Liver (tissue), 3 donors: ENCODE results near the gene SLC35G4.

Experiments used
- ATF3 ChIP-seq: IDR thresholded peaks from 2 replicates; pipeline ENCODE4 v1.6.1; 2016; ENCODE audit warnings: antibody characterized with exemption
- CTCF ChIP-seq: fragments of 150-350 bp; IDR thresholded peaks from 2 replicates; pipeline ENCODE4 v1.5.1; 2017; ENCODE audit warnings: improper control_type of control experiment, low read depth, low read length; ENCODE audit not compliant: missing input control
- EGR1 ChIP-seq, 2 donors: IDR thresholded peaks; 2 replicates each; pipeline ENCODE4 v1.6.1; 2016 to 2018; ENCODE audit warnings: antibody characterized with exemption in 2 of 2, low read depth in 2 of 2
- FOXA2 ChIP-seq: IDR thresholded peaks from 2 replicates; pipeline ENCODE4 v1.6.1; 2016; ENCODE audit warnings: antibody characterized with exemption
- GABPA ChIP-seq, 2 donors: IDR thresholded peaks in 1 of 2; conservative IDR thresholded peaks in 1 of 2; 2 replicates each; pipeline ENCODE4 v1.6.1; 2016; ENCODE audit warnings: antibody characterized with exemption in 2 of 2, mild to moderate bottlenecking in 1 of 2, moderate library complexity in 1 of 2
- MAX ChIP-seq: IDR thresholded peaks from 2 replicates; pipeline ENCODE4 v1.6.1; 2016; ENCODE audit warnings: antibody characterized with exemption
- RAD21 ChIP-seq, 2 donors: IDR thresholded peaks; 2 replicates each; pipeline ENCODE4 v1.6.1; 2016; ENCODE audit warnings: antibody characterized with exemption in 2 of 2, mild to moderate bottlenecking in 2 of 2
- REST ChIP-seq: IDR thresholded peaks from 2 replicates; pipeline ENCODE4 v1.6.1; 2016; ENCODE audit warnings: antibody characterized with exemption, mild to moderate bottlenecking
- SP1 ChIP-seq: IDR thresholded peaks from 2 replicates; pipeline ENCODE4 v1.6.1; 2018; ENCODE audit warnings: antibody characterized with exemption, mild to moderate bottlenecking
- TAF1 ChIP-seq: conservative IDR thresholded peaks from 2 replicates; pipeline ENCODE4 v1.6.1; 2016; ENCODE audit warnings: antibody characterized with exemption, mild to moderate bottlenecking
- YY1 ChIP-seq: IDR thresholded peaks from 2 replicates; pipeline ENCODE4 v1.6.1; 2016; ENCODE audit warnings: antibody characterized with exemption, mild to moderate bottlenecking
- ZBTB33 ChIP-seq: IDR thresholded peaks from 2 replicates; pipeline ENCODE4 v1.6.1; 2016; ENCODE audit warnings: antibody characterized with exemption
- donor health status: healthy.
- donor health status: healthy.

GRCh38 chr18:11654736-11655605 lies 45.6 kb downstream of the SLC35G4 start:
- TF ChIP-seq CTCF (peak; percentile 59), TAF1 (no peak), GABPA (IDR thresholded peaks at IDR 0.05 in 1 of 2, conservative IDR thresholded peaks at IDR 0.05 in 1 of 2) (no peak), REST (no peak), RAD21 (IDR thresholded peaks at IDR 0.05) (peak; percentile 69 to 81), YY1 (no peak), ATF3 (no peak), FOXA2 (no peak), MAX (no peak), SP1 (no peak), ZBTB33 (no peak), EGR1 (IDR thresholded peaks at IDR 0.05; ENCODE audit: low read depth in 2 of 2) (no peak)
